Hepatocyte (in vitro differentiated cells): ENCODE results near the gene PNPLA2. TPM values are rescaled to one million over a fixed set of nuclear protein-coding genes. Genes with fewer than 3 reads are reported as not detected.

Experiments used
- DNase-seq: peaks from one replicate; pipeline ENCODE4 v3.0.0-alpha.2; 2016; ENCODE audit warnings: low spot score
- H2AFZ ChIP-seq: fragments of 200-600 bp; sonication (generic); 2 replicates; pipeline ENCODE4 v1.6.0; 2016; ENCODE audit warnings: antibody characterized with exemption, mild to moderate bottlenecking
- H3K27ac ChIP-seq: fragments of 200-600 bp; sonication (generic); 2 replicates; pipeline ENCODE4 v1.5.1; 2016; ENCODE audit warnings: mild to moderate bottlenecking
- H3K27me3 ChIP-seq: fragments of 200-600 bp; sonication (generic); 2 replicates; pipeline ENCODE4 v1.6.1; 2016
- H3K36me3 ChIP-seq: fragments of 200-600 bp; sonication (generic); replicated peaks from 2 replicates; pipeline ENCODE4 v1.5.1; 2016; ENCODE audit warnings: low read depth; ENCODE audit not compliant: insufficient read depth
- H3K4me1 ChIP-seq: fragments of 200-600 bp; sonication (generic); 2 replicates; pipeline ENCODE4 v1.5.1; 2016; ENCODE audit warnings: mild to moderate bottlenecking, moderate library complexity; ENCODE audit not compliant: insufficient read depth
- H3K4me2 ChIP-seq: fragments of 200-600 bp; sonication (generic); 2 replicates; pipeline ENCODE4 v1.6.0; 2016
- H3K4me3 ChIP-seq: fragments of 200-600 bp; sonication (generic); 2 replicates; pipeline ENCODE4 v1.5.1; 2016; ENCODE audit warnings: mild to moderate bottlenecking
- H3K79me2 ChIP-seq: fragments of 200-600 bp; sonication (generic); 2 replicates; pipeline ENCODE4 v1.6.0; 2017; ENCODE audit warnings: mild to moderate bottlenecking
- H3K9me2 ChIP-seq: fragments of 200-600 bp; sonication (generic); replicated peaks from 2 replicates; pipeline ENCODE4 v1.6.0; 2017; ENCODE audit warnings: mild to moderate bottlenecking; ENCODE audit not compliant: insufficient read depth
- H3K9me3 ChIP-seq: fragments of 200-600 bp; sonication (generic); 2 replicates; pipeline ENCODE4 v1.5.1; 2016; ENCODE audit warnings: low read depth, mild to moderate bottlenecking
- H4K20me1 ChIP-seq: fragments of 200-600 bp; sonication (generic); 2 replicates; pipeline ENCODE4 v1.6.0; 2016; ENCODE audit warnings: mild to moderate bottlenecking; ENCODE audit not compliant: insufficient read depth, poor library complexity, severe bottlenecking
- CTCF ChIP-seq: fragments of 200-600 bp; sonication (generic); IDR thresholded peaks from 2 replicates; pipeline ENCODE4 v1.5.1; 2016; ENCODE audit warnings: antibody characterized with exemption, mild to moderate bottlenecking; ENCODE audit not compliant: poor library complexity
- EZH2 ChIP-seq: fragments of 200-600 bp; sonication (generic); IDR thresholded peaks from 2 replicates; pipeline ENCODE4 v1.6.1; 2016; ENCODE audit warnings: antibody characterized with exemption, mild to moderate bottlenecking, borderline replicate concordance
- EZH2phosphoT487 ChIP-seq: fragments of 200-600 bp; sonication (generic); IDR thresholded peaks from one replicate; pipeline ENCODE4 v1.6.1; 2018; ENCODE audit warnings: antibody characterized with exemption, mild to moderate bottlenecking, low read depth, moderate library complexity; ENCODE audit not compliant: unreplicated experiment, severe bottlenecking
- WGBS: methylation state at CpG from one replicate; pipeline ENCODE4 v1.1.6; 2016; ENCODE audit warnings: low lambda C conversion rate; ENCODE audit errors: missing lambda C conversion rate; 5-methylcytosine and 5-hydroxymethylcytosine counted together
- polyA plus RNA-seq: library from polyadenylated mRNA; unstranded; fragments of >200 nt; fragmentation: Nextera tagmentation; extraction: Ambion mirVana; gene quantifications from 2 replicates; pipeline ENCODE4 v1.2.1, GENCODE V29; 2016
- total RNA-seq: library from RNA; depleted of rRNA; stranded (reverse); fragments of >200 nt; gene quantifications from 2 replicates; pipeline ENCODE4 v1.2.3, GENCODE V29; 2014

Gene PNPLA2
- total and polyA plus RNA-seq, 2 experiments from 2014 or later, result 12.9 to 50.0 TPM

GRCh38 chr11:841981-842369 is 23.3 kb downstream of the PNPLA2 start:
- WGBS, result 2% methylated on average over 18 of the region's 27 CpGs
- H3K9me3 ChIP-seq, result no peaks in the 10 kb centered on the region
- H3K4me3 ChIP-seq, result peak overlapping the region; percentile 86
- no peaks in the 10 kb centered on the region for H3K36me3 ChIP-seq
- peaks cover 25% of the 10 kb centered on the region for H3K79me2 ChIP-seq
- H3K4me2 ChIP-seq, result peak overlapping the region; percentile 94
- no peaks in the 10 kb centered on the region for H3K27me3 ChIP-seq
- no peak for DNase-seq
- H2AFZ ChIP-seq, result peak overlapping the region; percentile 75
- peak overlapping the region; percentile 98 for H3K27ac ChIP-seq
- H4K20me1 ChIP-seq, result peaks cover 13% of the 10 kb centered on the region
- H3K9me2 ChIP-seq, result no peaks in the 10 kb centered on the region
- no peak for TF ChIP-seq CTCF
- no peak for TF ChIP-seq EZH2phosphoT487
- TF ChIP-seq EZH2, result no peak
- H3K4me1 ChIP-seq, result peaks cover 39% of the 10 kb centered on the region

- peaks cover 13% of the 10 kb centered on the region for H4K20me1 ChIP-seq
Measured at GRCh38 chr11:842370-843002, 23.8 kb downstream of the PNPLA2 start, which contains the start of the genes POLR2L and TSPAN4. Gene POLR2L, minus strand, starts transcription at chr11:842529. Its CDS starts 21 bp downstream, at chr11:842508. Gene TSPAN4, plus strand, starts transcription at chr11:842852. Its CDS starts 7,453 bp downstream, at chr11:850305.

GRCh38 chr11:843086-843734 is 24.5 kb downstream of the PNPLA2 start:
- Histone ChIP-seq H3K9me3 (no peaks in the 10 kb centered on the region), H3K27ac (peak overlapping the region; percentile 98), H3K36me3 (no peaks in the 10 kb centered on the region), H3K4me3 (peak overlapping the region; percentile 86), H3K4me2 (peak overlapping the region; percentile 94), H2AFZ (peak overlapping the region; percentile 75), H3K27me3 (no peaks in the 10 kb centered on the region), H4K20me1 (peaks cover 13% of the 10 kb centered on the region), H3K79me2 (peaks cover 25% of the 10 kb centered on the region), H3K4me1 (peaks cover 41% of the 10 kb centered on the region), H3K9me2 (no peaks in the 10 kb centered on the region)
- DNase-seq, result no peak
- TF ChIP-seq CTCF (peak; percentile 11), EZH2phosphoT487 (no peak)
- 3% methylated on average over 37 of the region's 53 CpGs for WGBS

More at GRCh38 chr11:842370-843002, 23.8 kb downstream of the PNPLA2 start, which contains the start of the genes POLR2L and TSPAN4:
- Histone ChIP-seq H3K27me3 (no peaks in the 10 kb centered on the region), H2AFZ (peak within 1 kb of the TSS; percentile 75), H3K36me3 (no peaks in the 10 kb centered on the region), H3K9me2 (no peaks in the 10 kb centered on the region), H3K9me3 (no peaks in the 10 kb centered on the region), H3K4me1 (peaks cover 39% of the 10 kb centered on the region), H3K4me3 (peak within 1 kb of the TSS; percentile 86), H3K79me2 (peaks cover 25% of the 10 kb centered on the region), H3K4me2 (peak within 1 kb of the TSS; percentile 94), H3K27ac (peak within 1 kb of the TSS; percentile 98)
- TF ChIP-seq EZH2phosphoT487, result no peak
- no peak for TF ChIP-seq EZH2
- no peak for TF ChIP-seq CTCF
- peak; percentile 96 for DNase-seq
- WGBS, result under 1% methylated on average over 40 of the region's 87 CpGs
